ENCODE results near the gene OVCH2. TPM values are rescaled to one million over a fixed set of nuclear protein-coding genes. Genes with fewer than 3 reads are reported as not detected.

OVCH2 gene
- total RNA-seq, 1 experiment from 2014 or later: 0.79 TPM

- BruUV-seq (replicated peaks): no TSS peak
- DNase-seq (ENCODE audit: unreplicated experiment): no peak
- Mint-ChIP-seq H3K36me3 (ENCODE audit: insufficient read depth, unreplicated experiment) (no peaks in the 10 kb centered on the region), H3K27me3 (ENCODE audit: insufficient read depth, unreplicated experiment) (peaks cover 1% of the 10 kb centered on the region), H3K27ac (ENCODE audit: low read depth, unreplicated experiment) (no peak overlapping the region), H3K4me1 (ENCODE audit: insufficient read depth, unreplicated experiment) (peaks cover 13% of the 10 kb centered on the region), H3K4me3 (ENCODE audit: unreplicated experiment) (no peak overlapping the region), H3K9me3 (ENCODE audit: unreplicated experiment) (no peaks in the 10 kb centered on the region)
- no peak for TF ChIP-seq CTCF (IDR thresholded peaks at IDR 0.05; ENCODE audit: unreplicated experiment)
- ChIA-PET POLR2A (no interaction called here), CTCF (interaction anchor here (0.7 to 4.1 kb wide), 18 partner anchors 9 to 593 kb away, joined by 3 to 26 read pairs (median 4); no protein-coding TSS in a partner anchor)
- intact Hi-C loops (cut with micrococcal nuclease): no loop called here
Measured at GRCh38 chr11:7687386-7687785, 18.9 kb downstream of the OVCH2 start.

GRCh38 chr11:7686761-7687160 is 19.5 kb downstream of the OVCH2 start:
- no peak overlapping the region for H3K4me3 Mint-ChIP-seq (ENCODE audit: unreplicated experiment)
- no peaks in the 10 kb centered on the region for H3K36me3 Mint-ChIP-seq (ENCODE audit: insufficient read depth, unreplicated experiment)
- ChIA-PET CTCF (interaction anchor here (0.5 to 4.1 kb wide), 16 partner anchors 9 to 889 kb away, joined by 3 to 26 read pairs (median 4); partner anchors contain the start of gene PPFIBP2), POLR2A (no interaction called here)
- H3K27me3 Mint-ChIP-seq (ENCODE audit: insufficient read depth, unreplicated experiment): no peaks in the 10 kb centered on the region
- H3K27ac Mint-ChIP-seq (ENCODE audit: low read depth, unreplicated experiment): no peak overlapping the region
- peaks cover 12% of the 10 kb centered on the region for H3K4me1 Mint-ChIP-seq (ENCODE audit: insufficient read depth, unreplicated experiment)
- intact Hi-C loops (cut with micrococcal nuclease): no loop called here
- H3K9me3 Mint-ChIP-seq (ENCODE audit: unreplicated experiment): no peaks in the 10 kb centered on the region
- TF ChIP-seq CTCF (IDR thresholded peaks at IDR 0.05; ENCODE audit: unreplicated experiment): no peak
- no TSS peak for BruUV-seq (replicated peaks)
- no peak for DNase-seq (ENCODE audit: unreplicated experiment)

- POLR2A ChIA-PET: no interaction called here
- H3K9me3 Mint-ChIP-seq (ENCODE audit: unreplicated experiment): no peaks in the 10 kb centered on the region
- no TSS peak for BruUV-seq (replicated peaks)
- intact Hi-C loops (cut with micrococcal nuclease): no loop called here
- H3K4me1 Mint-ChIP-seq (ENCODE audit: insufficient read depth, unreplicated experiment): no peaks in the 10 kb centered on the region
- H3K27me3 Mint-ChIP-seq (ENCODE audit: insufficient read depth, unreplicated experiment): no peaks in the 10 kb centered on the region
- CTCF ChIA-PET: interaction anchor here (0.6 to 3.6 kb wide), 2 partner anchors 17 to 26 kb away, joined by 3 to 24 read pairs; no protein-coding TSS in a partner anchor
- no peak overlapping the region for H3K4me3 Mint-ChIP-seq (ENCODE audit: unreplicated experiment)
- no peaks in the 10 kb centered on the region for H3K36me3 Mint-ChIP-seq (ENCODE audit: insufficient read depth, unreplicated experiment)
- TF ChIP-seq CTCF (IDR thresholded peaks at IDR 0.05; ENCODE audit: unreplicated experiment): no peak
- no peak overlapping the region for H3K27ac Mint-ChIP-seq (ENCODE audit: low read depth, unreplicated experiment)
- no peak for DNase-seq (ENCODE audit: unreplicated experiment)
Measured at GRCh38 chr11:7683571-7683970, 22.7 kb downstream of the OVCH2 start.

- ChIA-PET POLR2A (no interaction called here), CTCF (interaction anchor here (0.9 to 4.4 kb wide), 9 partner anchors 9 to 580 kb away, joined by 3 to 35 read pairs (median 6); no protein-coding TSS in a partner anchor)
- peak; percentile 23 for DNase-seq (ENCODE audit: unreplicated experiment)
- H3K36me3 Mint-ChIP-seq (ENCODE audit: insufficient read depth, unreplicated experiment): no peaks in the 10 kb centered on the region
- peaks cover 20% of the 10 kb centered on the region for H3K4me1 Mint-ChIP-seq (ENCODE audit: insufficient read depth, unreplicated experiment)
- H3K27me3 Mint-ChIP-seq (ENCODE audit: insufficient read depth, unreplicated experiment): no peaks in the 10 kb centered on the region
- peak overlapping the region; percentile 50 for H3K27ac Mint-ChIP-seq (ENCODE audit: low read depth, unreplicated experiment)
- no peaks in the 10 kb centered on the region for H3K9me3 Mint-ChIP-seq (ENCODE audit: unreplicated experiment)
- no peak for TF ChIP-seq CTCF (IDR thresholded peaks at IDR 0.05; ENCODE audit: unreplicated experiment)
- no TSS peak for BruUV-seq (replicated peaks)
- intact Hi-C loops (cut with micrococcal nuclease): no loop called here
- no peak overlapping the region for H3K4me3 Mint-ChIP-seq (ENCODE audit: unreplicated experiment)
Measured at GRCh38 chr11:7677796-7678201, 28.5 kb downstream of the OVCH2 start.
